ENCODE measurements around the gene COL27A1.

Gene COL27A1

GRCh38 chr9:114231719-114232449, 76.5 kb downstream of the COL27A1 start:
- no peak for FAIRE-seq
- no peak for DNase-seq (ENCODE audit: insufficient read length, low spot score)
- no peak for TF ChIP-seq CTCF (IDR thresholded peaks at IDR 0.05; ENCODE audit: insufficient read depth, missing control alignments)

GRCh38 chr9:114233491-114234185, 78.3 kb downstream of the COL27A1 start:
- no peak for FAIRE-seq
- TF ChIP-seq CTCF (IDR thresholded peaks at IDR 0.05; ENCODE audit: insufficient read depth, missing control alignments) = no peak
- DNase-seq (ENCODE audit: insufficient read length, low spot score) = no peak

- no peak for FAIRE-seq
- DNase-seq (ENCODE audit: insufficient read length, low spot score) = no peak
- TF ChIP-seq CTCF (IDR thresholded peaks at IDR 0.05; ENCODE audit: insufficient read depth, missing control alignments) = no peak
Observed at GRCh38 chr9:114235033-114235661, 79.8 kb downstream of the COL27A1 start.

GRCh38 chr9:114236391-114237138, 81.2 kb downstream of the COL27A1 start:
- FAIRE-seq = no peak
- no peak for DNase-seq (ENCODE audit: insufficient read length, low spot score)
- no peak for TF ChIP-seq CTCF (IDR thresholded peaks at IDR 0.05; ENCODE audit: insufficient read depth, missing control alignments)

GRCh38 chr9:114237247-114237646, 81.9 kb downstream of the COL27A1 start:
- TF ChIP-seq CTCF (IDR thresholded peaks at IDR 0.05; ENCODE audit: insufficient read depth, missing control alignments) = no peak
- DNase-seq (ENCODE audit: insufficient read length, low spot score) (no peak), FAIRE-seq (no peak)

GRCh38 chr9:114237781-114238180, 82.4 kb downstream of the COL27A1 start:
- DNase-seq (ENCODE audit: insufficient read length, low spot score) = no peak
- FAIRE-seq = no peak
- TF ChIP-seq CTCF (IDR thresholded peaks at IDR 0.05; ENCODE audit: insufficient read depth, missing control alignments) = no peak
